Keratinocyte (primary cell): Measurements from ENCODE around the gene FCF1. TPM values are rescaled to one million over a fixed set of nuclear protein-coding genes. Genes with fewer than 3 reads are reported as not detected.
A peak's percentile ranks its signal among the peaks of the same experiment; 100 is the strongest.

Source experiments
- DNase-seq: peaks from one replicate; pipeline ENCODE4 v3.0.0-alpha.2; 2011; ENCODE audit warnings: low read depth, missing footprints, low spot score
- FAIRE-seq: peaks from 2 replicates; lab custom pipeline; 2011; peaks lifted over from hg19 to GRCh38; lab: Jason Lieb, UNC
- H2AFZ ChIP-seq: 2 replicates; pipeline ENCODE4 v1.6.0; 2012; ENCODE audit warnings: low read length, control low read depth, inconsistent platforms; ENCODE audit not compliant: control insufficient read depth
- H3K27ac ChIP-seq: 2 replicates; pipeline ENCODE4 v1.5.1; 2011; ENCODE audit warnings: low read length; ENCODE audit not compliant: control insufficient read depth, insufficient read depth
- H3K27me3 ChIP-seq: 3 replicates; pipeline ENCODE4 v1.6.0; 2011; ENCODE audit warnings: low read length; ENCODE audit not compliant: control insufficient read depth, insufficient read depth; ENCODE audit errors: extremely low read depth
- H3K36me3 ChIP-seq, 2 experiments: 2 replicates in 1 of 2; 3 replicates in 1 of 2; pipeline ENCODE4 v1.5.1; 2011; ENCODE audit warnings: low read length in 2 of 2, mild to moderate bottlenecking in 1 of 2; ENCODE audit not compliant: control insufficient read depth in 2 of 2, insufficient read depth in 2 of 2; ENCODE audit errors: extremely low read depth in 1 of 2
- H3K4me1 ChIP-seq: 3 replicates; pipeline ENCODE4 v1.5.1; 2011; ENCODE audit warnings: low read length; ENCODE audit not compliant: control insufficient read depth, insufficient read depth; ENCODE audit errors: extremely low read depth
- H3K4me2 ChIP-seq: 3 replicates; pipeline ENCODE4 v1.6.0; 2011; ENCODE audit warnings: low read depth, low read length; ENCODE audit not compliant: control insufficient read depth, insufficient read depth; ENCODE audit errors: extremely low read depth
- H3K4me3 ChIP-seq, 3 experiments: fragments of 200-600 bp in 1 of 3; sonication (generic) in 1 of 3; 2 replicates in 2 of 3; 3 replicates in 1 of 3; pipeline ENCODE4 v1.5.1; 2011 to 2016; ENCODE audit warnings: low read length in 3 of 3, mild to moderate bottlenecking in 3 of 3, control low read depth in 2 of 3, inconsistent platforms in 1 of 3, low read depth in 1 of 3, mixed read lengths in 1 of 3, mixed run types in 1 of 3, moderate library complexity in 1 of 3; ENCODE audit not compliant: control insufficient read depth in 2 of 3, insufficient read depth in 2 of 3; ENCODE audit errors: extremely low read depth in 1 of 3
- H3K79me2 ChIP-seq: 2 replicates; pipeline ENCODE4 v1.6.0; 2012; ENCODE audit warnings: low read length; ENCODE audit not compliant: control insufficient read depth, insufficient read depth
- H3K9ac ChIP-seq: 3 replicates; pipeline ENCODE4 v1.6.0; 2011; ENCODE audit warnings: low read length; ENCODE audit not compliant: control insufficient read depth, insufficient read depth; ENCODE audit errors: extremely low read depth
- H3K9me1 ChIP-seq: 3 replicates; pipeline ENCODE4 v1.6.0; 2011; ENCODE audit warnings: low read length; ENCODE audit not compliant: control insufficient read depth, insufficient read depth; ENCODE audit errors: extremely low read depth
- H3K9me3 ChIP-seq: 2 replicates; pipeline ENCODE4 v1.5.1; 2012; ENCODE audit warnings: low read depth, low read length; ENCODE audit not compliant: control insufficient read depth
- H4K20me1 ChIP-seq: 3 replicates; pipeline ENCODE4 v1.6.0; 2011; ENCODE audit warnings: low read length; ENCODE audit not compliant: control insufficient read depth, insufficient read depth; ENCODE audit errors: extremely low read depth
- CTCF ChIP-seq, 3 experiments: IDR thresholded peaks in 1 of 3; conservative IDR thresholded peaks in 1 of 3; optimal IDR thresholded peaks in 1 of 3; 2 replicates in 2 of 3; 3 replicates in 1 of 3; pipeline versions ENCODE3 to v1.5.1; 2011; ENCODE audit warnings: low read length in 3 of 3, mild to moderate bottlenecking in 3 of 3, moderate library complexity in 2 of 3, control low read depth in 1 of 3, inconsistent platforms in 1 of 3; ENCODE audit not compliant: insufficient read depth in 2 of 3; ENCODE audit errors: extremely low read depth in 1 of 3
- EZH2 ChIP-seq: IDR thresholded peaks from one replicate; pipeline ENCODE4 v1.6.1; 2012; ENCODE audit warnings: inconsistent platforms, mild to moderate bottlenecking, low read length, moderate library complexity
- dilution Hi-C: fragments of 300-500 bp; cut with MboI; formaldehyde crosslinking; loops from one replicate; pipeline ENCODE4 v1.7.0; 2020; ENCODE audit warnings: low sequenced_read_pairs; ENCODE audit not compliant: extremely low pct_ligation_motif_present
- polyA plus RNA-seq, 5 experiments: library from polyadenylated mRNA; depleted of rRNA in 3 of 5; stranded (reverse) in 3 of 5; stranded (forward) in 1 of 5; unstranded in 1 of 5; fragments of >200 nt; gene quantifications; 1 replicate in 1 of 5; 2 replicates in 3 of 5; 3 replicates in 1 of 5; pipeline versions ENCODE4 v1.2.1 to v1.2.3, GENCODE V29; 2011 to 2012; ENCODE audit warnings: missing spikeins in 2 of 5, low read depth in 1 of 5, low replicate concordance in 1 of 5

The FCF1 gene
- polyA plus RNA-seq, 1 donor (not counting 4 experiments of a cell fraction or from before 2014, with no cell fraction given) = 86.8 TPM

GRCh38 chr14:74765721-74766120 lies 52.8 kb downstream of the FCF1 start:
- H3K36me3 ChIP-seq = peaks cover 0 to 2% of the 10 kb centered on the region in 2 experiments
- peak overlapping the region; percentile 73 to 95 (median 79) for H3K4me3 ChIP-seq
- no peaks in the 10 kb centered on the region for H4K20me1 ChIP-seq
- no peaks in the 10 kb centered on the region for H3K9me1 ChIP-seq
- no peaks in the 10 kb centered on the region for H3K9me3 ChIP-seq
- no peak for FAIRE-seq
- H3K4me1 ChIP-seq = peaks cover 10% of the 10 kb centered on the region
- H2AFZ ChIP-seq = no peak overlapping the region
- TF ChIP-seq CTCF (optimal IDR thresholded peaks at IDR 0.05 in 1 of 3, IDR thresholded peaks at IDR 0.05 in 1 of 3, conservative IDR thresholded peaks at IDR 0.05 in 1 of 3; ENCODE audit: extremely low read depth in 1 of 3, insufficient read depth in 2 of 3, low read length in 3 of 3) = no peak
- no peak for TF ChIP-seq EZH2
- H3K4me2 ChIP-seq = peak overlapping the region; percentile 80
- H3K27ac ChIP-seq = no peak overlapping the region
- no peak for DNase-seq
- H3K9ac ChIP-seq = no peak overlapping the region
- H3K79me2 ChIP-seq = peaks cover 66% of the 10 kb centered on the region
- H3K27me3 ChIP-seq = no peaks in the 10 kb centered on the region
- dilution Hi-C loops = no loop called here

DNA sequence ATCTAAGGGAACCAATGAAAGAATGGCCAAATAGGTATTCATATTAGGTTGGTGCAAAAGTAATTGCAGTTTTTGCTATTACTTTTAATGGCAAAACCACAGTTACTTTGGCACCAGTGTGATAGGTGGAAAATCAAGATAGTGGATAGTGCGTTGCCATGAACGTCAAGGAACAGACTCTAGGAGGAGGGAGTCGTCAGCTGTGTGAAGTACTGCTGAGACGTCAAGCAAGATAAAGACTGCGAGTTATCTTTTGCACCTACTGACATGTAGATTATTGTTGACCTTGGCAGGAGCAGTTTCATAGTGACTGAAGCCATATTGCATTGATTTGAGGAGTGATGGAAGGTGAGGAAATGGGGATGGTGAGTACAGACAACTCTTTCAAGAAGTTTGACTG lies 58.5 kb downstream of the FCF1 start:
- peaks cover 0 to 2% of the 10 kb centered on the region in 2 experiments for H3K36me3 ChIP-seq
- no peak overlapping the region for H2AFZ ChIP-seq
- H3K4me3 ChIP-seq = no peak overlapping the region
- H3K4me2 ChIP-seq = no peak overlapping the region
- no peaks in the 10 kb centered on the region for H3K27me3 ChIP-seq
- H3K27ac ChIP-seq = no peak overlapping the region
- no peaks in the 10 kb centered on the region for H3K9me3 ChIP-seq
- H3K9me1 ChIP-seq = no peaks in the 10 kb centered on the region
- H4K20me1 ChIP-seq = peaks cover 2% of the 10 kb centered on the region
- no peak for FAIRE-seq
- no peak overlapping the region for H3K9ac ChIP-seq
- TF ChIP-seq CTCF (optimal IDR thresholded peaks at IDR 0.05 in 1 of 3, IDR thresholded peaks at IDR 0.05 in 1 of 3, conservative IDR thresholded peaks at IDR 0.05 in 1 of 3; ENCODE audit: extremely low read depth in 1 of 3, insufficient read depth in 2 of 3, low read length in 3 of 3) (no peak), EZH2 (no peak)
- no peaks in the 10 kb centered on the region for H3K4me1 ChIP-seq
- no peak for DNase-seq
- dilution Hi-C loops = no loop called here
- peaks cover 79% of the 10 kb centered on the region for H3K79me2 ChIP-seq
